Retinal pigment epithelial cell (primary cell): ENCODE measurements around the gene TDRD10.

ENCODE experiments used
- DNase-seq: peaks from one replicate; pipeline ENCODE4 v3.0.0-alpha.2; 2010; ENCODE audit warnings: low read depth
- H3K4me3 ChIP-seq: 2 replicates; pipeline ENCODE4 v1.5.1; 2011; ENCODE audit warnings: mild to moderate bottlenecking, low read length, control low read depth, moderate library complexity
- TF ChIP-seq, protein P1 (sequence below): conservative IDR thresholded peaks from 2 replicates; pipeline ENCODE4 v1.5.1; 2011; ENCODE audit warnings: low read depth, low read length, control low read depth, inconsistent platforms

Gene TDRD10

DNA sequence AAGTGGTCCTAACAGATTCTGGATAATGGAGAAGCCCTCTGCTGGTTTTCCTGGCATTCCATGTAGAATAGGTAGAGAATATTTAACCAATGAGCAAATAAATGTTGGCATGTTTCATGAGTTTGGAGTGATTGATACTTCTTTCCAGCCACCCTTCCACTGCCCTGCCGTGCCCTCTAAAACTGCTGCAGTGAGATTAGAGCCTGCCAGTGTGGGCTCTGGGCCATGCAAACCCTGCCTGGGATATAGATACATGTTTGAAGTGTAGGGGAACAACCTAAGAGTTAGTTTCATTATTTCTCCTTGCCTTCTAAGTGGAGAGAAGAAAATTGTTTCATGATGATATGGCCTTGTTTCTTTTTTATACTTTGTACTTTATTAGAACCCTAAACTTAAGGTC lies 46.0 kb downstream of the TDRD10 start:
- no peak for DNase-seq
- TF ChIP-seq, protein P1, sequence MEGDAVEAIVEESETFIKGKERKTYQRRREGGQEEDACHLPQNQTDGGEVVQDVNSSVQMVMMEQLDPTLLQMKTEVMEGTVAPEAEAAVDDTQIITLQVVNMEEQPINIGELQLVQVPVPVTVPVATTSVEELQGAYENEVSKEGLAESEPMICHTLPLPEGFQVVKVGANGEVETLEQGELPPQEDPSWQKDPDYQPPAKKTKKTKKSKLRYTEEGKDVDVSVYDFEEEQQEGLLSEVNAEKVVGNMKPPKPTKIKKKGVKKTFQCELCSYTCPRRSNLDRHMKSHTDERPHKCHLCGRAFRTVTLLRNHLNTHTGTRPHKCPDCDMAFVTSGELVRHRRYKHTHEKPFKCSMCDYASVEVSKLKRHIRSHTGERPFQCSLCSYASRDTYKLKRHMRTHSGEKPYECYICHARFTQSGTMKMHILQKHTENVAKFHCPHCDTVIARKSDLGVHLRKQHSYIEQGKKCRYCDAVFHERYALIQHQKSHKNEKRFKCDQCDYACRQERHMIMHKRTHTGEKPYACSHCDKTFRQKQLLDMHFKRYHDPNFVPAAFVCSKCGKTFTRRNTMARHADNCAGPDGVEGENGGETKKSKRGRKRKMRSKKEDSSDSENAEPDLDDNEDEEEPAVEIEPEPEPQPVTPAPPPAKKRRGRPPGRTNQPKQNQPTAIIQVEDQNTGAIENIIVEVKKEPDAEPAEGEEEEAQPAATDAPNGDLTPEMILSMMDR = no peak

DNA sequence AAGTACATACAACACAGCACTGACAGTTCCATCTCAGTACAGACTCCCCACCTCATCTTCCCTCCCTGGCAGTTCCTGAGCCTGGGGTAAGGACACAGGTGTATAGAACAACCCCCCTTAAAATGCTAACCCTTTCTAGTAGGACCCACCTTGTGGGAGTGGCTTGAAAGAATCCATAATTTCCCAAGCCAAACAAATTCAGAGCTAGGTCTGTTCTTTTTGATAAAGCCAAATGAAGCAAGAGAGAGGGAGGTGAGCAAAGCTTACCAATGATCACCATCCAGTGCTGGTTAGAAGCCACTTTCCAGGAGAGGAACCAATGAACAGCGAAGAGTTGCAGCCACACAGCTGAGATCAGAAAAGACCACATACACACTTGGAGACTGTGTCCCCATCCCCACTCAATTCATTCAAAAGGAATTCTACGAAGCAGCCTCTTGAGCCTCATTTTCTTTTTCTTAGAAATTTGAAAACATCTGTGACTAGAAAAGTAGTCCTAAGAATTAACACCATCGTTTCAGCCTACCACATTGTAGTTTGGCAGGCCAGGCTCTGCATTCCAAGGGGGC lies 47.3 kb downstream of the TDRD10 start:
- TF ChIP-seq, protein P1 = no peak
- no peak for DNase-seq
- no peak overlapping the region for H3K4me3 ChIP-seq

More for the DNA sequence above, 46.0 kb downstream of the TDRD10 start:
- no peak overlapping the region for H3K4me3 ChIP-seq

DNA sequence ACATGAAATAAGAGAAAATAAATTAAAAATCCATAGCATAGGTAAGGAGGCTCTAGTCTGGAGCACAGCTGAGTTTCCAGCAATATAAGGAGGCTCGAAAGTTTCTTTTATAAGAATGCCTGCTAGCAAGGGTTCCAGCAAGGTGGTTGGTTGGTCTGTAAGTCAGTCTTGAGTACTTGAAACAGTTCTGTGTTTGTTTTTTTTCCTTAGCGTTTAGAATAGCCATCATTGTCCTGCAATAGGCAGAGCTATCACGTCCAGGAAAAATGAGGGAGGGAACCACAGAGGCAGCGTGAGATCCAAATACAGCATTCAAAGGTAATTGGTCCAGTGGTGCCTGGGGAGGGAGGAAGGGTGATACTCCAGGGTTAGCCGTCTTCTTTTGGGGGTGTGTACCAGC lies 48.1 kb downstream of the TDRD10 start:
- no peak overlapping the region for H3K4me3 ChIP-seq
- TF ChIP-seq, protein P1 = no peak

GRCh38 chr1:154550657-154551056 lies 48.6 kb downstream of the TDRD10 start:
- TF ChIP-seq, protein P1 = no peak
- no peak for DNase-seq

More for the DNA sequence above, 48.1 kb downstream of the TDRD10 start:
- DNase-seq = no peak

DNA sequence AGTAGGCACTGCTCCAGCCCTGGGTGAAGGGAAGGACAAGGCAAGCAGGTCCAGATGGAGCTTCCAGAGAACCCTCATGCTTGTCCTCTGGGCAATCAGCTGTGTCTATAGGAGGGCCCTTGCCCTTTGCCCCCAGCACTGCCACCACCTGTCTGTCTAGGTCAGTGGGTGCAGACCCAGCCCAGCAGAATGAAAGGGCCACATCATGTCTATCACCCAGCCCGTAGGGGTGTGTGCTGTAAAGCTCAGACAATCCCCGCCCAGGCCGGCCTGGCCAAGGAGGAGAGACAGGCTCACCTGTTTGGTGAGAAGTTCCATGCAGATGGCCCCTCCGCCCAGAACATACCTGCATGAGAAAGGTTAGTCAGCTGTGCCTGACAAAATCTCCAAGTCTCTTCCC lies 49.5 kb downstream of the TDRD10 start:
- TF ChIP-seq, protein P1 = no peak

More at GRCh38 chr1:154550657-154551056, 48.6 kb downstream of the TDRD10 start:
- H3K4me3 ChIP-seq = no peak overlapping the region

DNA sequence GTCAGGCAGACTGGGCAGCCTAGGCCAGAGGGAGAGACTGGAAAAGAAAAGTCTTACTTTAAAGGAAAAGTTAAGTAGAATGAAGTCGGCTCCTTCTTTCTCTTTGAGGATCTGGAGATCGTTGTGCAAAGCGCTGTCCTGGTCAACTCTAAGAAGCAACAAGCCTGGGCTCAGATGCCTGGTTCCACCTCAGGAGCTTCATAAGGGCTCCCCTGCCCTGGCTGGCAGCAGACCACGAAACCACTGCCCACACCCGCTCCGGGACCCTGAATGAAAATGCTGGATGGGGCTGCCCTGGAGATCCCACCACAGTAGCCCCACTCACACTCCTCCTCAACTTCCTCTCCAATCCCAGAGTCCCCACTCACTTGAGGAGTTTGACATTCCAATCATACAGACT lies 50.0 kb downstream of the TDRD10 start:
- TF ChIP-seq, protein P1 = no peak
- no peak for DNase-seq
- H3K4me3 ChIP-seq = no peak overlapping the region

More for the DNA sequence above, 49.5 kb downstream of the TDRD10 start:
- no peak for DNase-seq
- no peak overlapping the region for H3K4me3 ChIP-seq
